Astrocyte of the cerebellum (primary cell): ENCODE measurements around the gene TRIM29.

ENCODE experiments used
- DNase-seq: peaks from one replicate; pipeline ENCODE4 v3.0.0-alpha.2; 2011; ENCODE audit warnings: low read depth
- H3K4me3 ChIP-seq: 2 replicates; pipeline ENCODE4 v1.5.1; 2011; ENCODE audit warnings: mild to moderate bottlenecking, low read depth, low read length, moderate library complexity
- in situ Hi-C: cut with HindIII; loops from 2 replicates; pipeline ENCODE4 v1.10.0; 2017; ENCODE audit warnings: low sequenced_read_pairs
- TF ChIP-seq, protein P1 (sequence below): IDR thresholded peaks from 2 replicates; pipeline ENCODE4 v1.5.1; 2012; ENCODE audit warnings: low read length, low read depth, moderate library complexity, mild to moderate bottlenecking; ENCODE audit errors: missing control alignments

The TRIM29 gene

DNA sequence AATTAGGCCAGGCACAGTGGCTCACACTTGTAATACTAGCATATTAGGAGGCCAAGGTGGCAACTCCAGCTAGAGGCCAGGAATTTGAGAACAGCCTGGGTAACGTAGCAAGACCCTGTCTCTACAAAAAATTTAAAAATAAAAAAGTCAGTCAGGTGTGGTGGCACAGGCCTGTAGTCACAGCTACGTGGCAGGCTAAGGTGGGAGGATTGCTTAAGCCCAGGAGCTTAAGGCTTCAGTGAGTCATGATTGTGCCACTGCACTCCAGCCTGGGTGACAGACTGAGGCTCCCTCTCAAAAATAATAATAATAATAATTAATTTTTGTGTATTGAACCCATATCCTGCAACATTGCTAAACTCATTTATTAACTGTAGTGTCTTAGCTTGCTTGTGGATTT is 15.3 kb upstream of the TRIM29 start:
- no peak overlapping the region for H3K4me3 ChIP-seq
- no peak for DNase-seq
- TF ChIP-seq, protein P1, sequence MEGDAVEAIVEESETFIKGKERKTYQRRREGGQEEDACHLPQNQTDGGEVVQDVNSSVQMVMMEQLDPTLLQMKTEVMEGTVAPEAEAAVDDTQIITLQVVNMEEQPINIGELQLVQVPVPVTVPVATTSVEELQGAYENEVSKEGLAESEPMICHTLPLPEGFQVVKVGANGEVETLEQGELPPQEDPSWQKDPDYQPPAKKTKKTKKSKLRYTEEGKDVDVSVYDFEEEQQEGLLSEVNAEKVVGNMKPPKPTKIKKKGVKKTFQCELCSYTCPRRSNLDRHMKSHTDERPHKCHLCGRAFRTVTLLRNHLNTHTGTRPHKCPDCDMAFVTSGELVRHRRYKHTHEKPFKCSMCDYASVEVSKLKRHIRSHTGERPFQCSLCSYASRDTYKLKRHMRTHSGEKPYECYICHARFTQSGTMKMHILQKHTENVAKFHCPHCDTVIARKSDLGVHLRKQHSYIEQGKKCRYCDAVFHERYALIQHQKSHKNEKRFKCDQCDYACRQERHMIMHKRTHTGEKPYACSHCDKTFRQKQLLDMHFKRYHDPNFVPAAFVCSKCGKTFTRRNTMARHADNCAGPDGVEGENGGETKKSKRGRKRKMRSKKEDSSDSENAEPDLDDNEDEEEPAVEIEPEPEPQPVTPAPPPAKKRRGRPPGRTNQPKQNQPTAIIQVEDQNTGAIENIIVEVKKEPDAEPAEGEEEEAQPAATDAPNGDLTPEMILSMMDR, result no peak
- in situ Hi-C loops, result no loop called here

DNA sequence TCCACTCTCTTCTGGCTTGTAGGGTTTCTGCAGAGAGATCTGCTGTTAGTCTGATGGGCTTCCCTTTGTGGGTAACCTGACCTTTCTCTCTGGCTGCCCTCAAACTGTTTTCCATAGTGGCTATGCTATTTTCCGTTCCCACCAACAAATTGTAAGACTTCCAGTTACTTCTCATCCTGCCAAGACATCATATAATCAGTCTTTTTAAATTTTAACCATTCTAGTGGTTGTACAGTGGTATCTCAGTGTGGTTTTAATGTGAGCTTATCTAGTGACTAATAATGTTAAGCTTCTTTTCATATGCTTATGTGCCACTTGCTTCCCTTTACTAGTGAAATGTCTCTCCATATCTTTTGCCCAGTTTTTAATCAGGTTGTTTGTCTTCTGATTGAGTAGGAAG is 13.6 kb upstream of the TRIM29 start:
- TF ChIP-seq, protein P1, result no peak
- DNase-seq, result no peak
- in situ Hi-C loops, result no loop called here
- H3K4me3 ChIP-seq, result no peak overlapping the region

DNA sequence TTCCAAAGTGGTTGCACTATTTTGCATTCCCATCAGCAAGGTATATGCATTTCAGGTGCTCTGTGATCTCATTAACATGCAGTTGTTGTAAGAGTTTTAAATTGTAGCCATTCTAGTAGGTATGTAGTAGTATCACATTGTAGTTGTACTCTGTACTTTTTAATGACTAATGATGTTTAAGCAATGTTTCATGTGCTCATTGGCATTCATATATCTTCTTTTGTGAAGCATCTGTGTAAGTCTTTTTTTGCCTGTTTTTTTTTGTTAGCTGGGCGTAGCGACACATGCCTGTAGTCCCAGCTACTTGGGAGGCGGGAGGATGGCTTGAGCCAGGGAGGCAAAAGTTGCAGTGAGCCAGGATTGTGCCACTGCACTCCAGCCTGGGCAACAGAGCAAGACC is 11.3 kb upstream of the TRIM29 start:
- TF ChIP-seq, protein P1, result no peak
- DNase-seq, result no peak
- in situ Hi-C loops, result no loop called here
- H3K4me3 ChIP-seq, result no peak overlapping the region

DNA sequence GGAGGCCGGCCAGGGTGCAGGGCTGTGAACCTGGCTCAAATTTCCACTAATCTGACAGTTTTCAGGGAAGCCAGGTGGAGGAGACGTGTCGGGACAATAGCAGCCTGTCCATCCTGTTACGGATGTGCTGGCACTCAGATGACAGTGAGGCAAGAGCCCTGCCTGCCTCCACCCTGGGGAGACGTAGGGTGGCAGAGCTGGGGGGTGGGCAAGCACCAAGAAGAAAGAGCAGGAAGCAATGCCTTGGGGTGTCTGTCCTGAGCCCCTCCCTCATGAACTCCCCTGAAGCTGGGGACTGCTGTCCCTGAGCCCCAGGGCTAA is 10.0 kb upstream of the TRIM29 start:
- no peak for DNase-seq
- TF ChIP-seq, protein P1, result no peak
- in situ Hi-C loops, result no loop called here
- no peak overlapping the region for H3K4me3 ChIP-seq

DNA sequence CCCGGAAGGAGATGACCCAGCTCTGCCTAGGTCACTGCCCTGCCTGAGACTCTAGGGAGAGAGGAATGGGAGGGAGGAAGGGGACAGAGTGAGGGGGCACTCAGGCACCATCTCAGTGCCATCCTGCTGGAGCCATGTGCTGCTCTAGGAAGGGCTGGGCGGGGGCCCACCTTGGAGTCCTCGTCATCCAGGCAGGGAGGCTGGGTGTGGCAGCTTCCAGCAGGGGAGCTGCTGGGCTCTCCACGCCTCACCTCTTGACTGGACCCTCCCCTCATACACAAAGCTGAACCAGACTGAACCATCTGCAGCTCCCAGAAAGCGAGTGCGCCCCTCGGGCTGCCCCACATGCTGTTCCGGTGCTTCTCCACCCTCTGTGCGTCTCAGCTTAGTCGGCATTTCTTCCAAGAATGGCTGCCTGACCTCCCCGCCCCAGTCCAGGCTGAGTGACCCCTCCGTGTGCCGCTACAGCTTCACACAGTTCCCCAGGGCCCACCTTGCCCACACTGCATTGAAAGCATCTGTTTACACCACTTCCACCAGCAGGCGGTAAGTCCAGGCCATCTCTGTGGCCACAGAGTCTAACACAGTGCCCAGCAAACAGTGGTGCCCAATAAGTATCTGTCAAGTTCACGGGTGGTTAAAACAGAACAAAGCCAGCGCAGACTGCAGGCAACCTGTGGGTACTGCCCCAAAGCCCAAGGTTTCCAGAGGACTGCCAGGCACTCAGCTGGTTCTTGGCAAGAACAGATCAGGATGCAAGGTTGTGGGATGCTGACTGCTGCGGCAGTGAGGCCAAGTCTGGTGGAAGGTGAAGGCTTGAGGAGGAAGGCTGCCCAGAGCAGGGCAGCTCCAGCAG is 9.4 kb upstream of the TRIM29 start:
- H3K4me3 ChIP-seq, result no peak overlapping the region
- no peak for DNase-seq
- TF ChIP-seq, protein P1, result no peak
- in situ Hi-C loops, result no loop called here

DNA sequence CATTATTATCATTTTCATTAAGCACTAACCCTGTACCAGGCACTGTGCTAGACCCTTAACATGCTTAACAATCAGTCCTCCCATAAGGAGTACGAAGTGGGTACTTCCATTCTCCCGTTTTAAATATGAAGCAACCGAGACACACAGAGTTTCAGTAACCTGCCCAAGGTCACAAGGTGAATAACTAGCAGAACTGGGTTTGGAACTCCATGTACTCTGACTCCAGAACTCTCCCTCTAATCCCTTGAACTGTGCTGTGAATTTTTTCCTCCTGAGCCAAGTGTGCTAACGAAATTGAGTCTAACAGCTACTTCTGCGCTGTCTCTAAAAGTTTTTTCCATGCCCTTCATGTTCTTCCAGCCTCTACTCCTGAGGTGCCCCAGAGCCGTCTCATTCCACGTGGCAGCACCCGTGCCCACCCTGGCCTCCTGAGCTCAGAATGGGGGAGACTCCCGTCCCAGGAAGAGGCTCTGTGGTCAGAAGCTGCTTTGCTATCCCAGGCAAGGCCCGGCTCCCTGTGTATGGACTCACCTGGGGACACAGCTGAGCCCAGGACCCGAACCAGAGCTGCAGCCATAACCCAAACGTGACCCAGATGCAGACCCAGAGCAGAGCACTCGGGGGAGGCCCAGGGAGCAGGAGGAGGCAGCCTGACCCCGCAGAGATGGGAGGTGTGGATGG is 8.6 kb upstream of the TRIM29 start:
- no peak overlapping the region for H3K4me3 ChIP-seq
- no peak for DNase-seq
- TF ChIP-seq, protein P1, result no peak
- in situ Hi-C loops, result no loop called here
